Smooth muscle cell of the brain vasculature (primary cell): Measurements from ENCODE around the gene TNS4.

Experiments used
- DNase-seq: peaks from one replicate; pipeline ENCODE4 v3.0.0-alpha.2; 2012; ENCODE audit warnings: low read depth, low spot score

The TNS4 gene

GRCh38 chr17:40472733-40473452 lies 28.5 kb downstream of the TNS4 start:
- no peak for DNase-seq

GRCh38 chr17:40471846-40472732 lies 29.3 kb downstream of the TNS4 start:
- DNase-seq: no peak

GRCh38 chr17:40470932-40471828 lies 30.2 kb downstream of the TNS4 start:
- no peak for DNase-seq

GRCh38 chr17:40469805-40470675 lies 31.4 kb downstream of the TNS4 start:
- no peak for DNase-seq

- no peak for DNase-seq
Observed at GRCh38 chr17:40468560-40468959, 32.9 kb downstream of the TNS4 start.

GRCh38 chr17:40467281-40467867 lies 34.0 kb downstream of the TNS4 start:
- DNase-seq: no peak

- no peak for DNase-seq
Observed at GRCh38 chr17:40466298-40466971, 35.0 kb downstream of the TNS4 start.

- no peak for DNase-seq
Observed at GRCh38 chr17:40464392-40464855, 37.0 kb downstream of the TNS4 start.

GRCh38 chr17:40463122-40463550 lies 38.3 kb downstream of the TNS4 start:
- no peak for DNase-seq

- no peak for DNase-seq
Observed at GRCh38 chr17:40462343-40463121, 38.9 kb downstream of the TNS4 start.

GRCh38 chr17:40461732-40462342 lies 39.6 kb downstream of the TNS4 start:
- no peak for DNase-seq

- DNase-seq: no peak
Observed at GRCh38 chr17:40460968-40461731, 40.3 kb downstream of the TNS4 start.

GRCh38 chr17:40460604-40460967 lies 40.8 kb downstream of the TNS4 start:
- no peak for DNase-seq

GRCh38 chr17:40459636-40460603 lies 41.5 kb downstream of the TNS4 start:
- no peak for DNase-seq

- DNase-seq: no peak
Observed at GRCh38 chr17:40458851-40459482, 42.5 kb downstream of the TNS4 start.
